Endothelial cell of umbilical vein (primary cell): ENCODE results near the gene TRERF1. TPM values are rescaled to one million over a fixed set of nuclear protein-coding genes. Genes with fewer than 3 reads are reported as not detected.

ENCODE experiments used
- BruUV-seq: library from RNA; stranded (reverse); fragments of 400-500 nt; replicated peaks from 2 replicates; lab custom pipeline; 2021; lab: Mats Ljungman, UMichigan
- CTCF ChIA-PET: fragments of 300-600, 350-600 bp; sonication (Branson Sonifier 250); formaldehyde crosslinking; loops from one replicate; lab custom pipeline; 2021; ENCODE audit warnings: antibody characterized with exemption, inconsistent platforms; lab: Charles Lee
- POLR2A ChIA-PET: fragments of 300-600, 350-600 bp; sonication (Branson Sonifier 250); formaldehyde crosslinking; loops from one replicate; lab custom pipeline; 2021; ENCODE audit warnings: antibody characterized with exemption, inconsistent platforms; lab: Charles Lee
- DNase-seq: peaks from one replicate; pipeline ENCODE4 v3.0.0-alpha.2; 2011; ENCODE audit warnings: low read depth, low spot score
- FAIRE-seq: peaks from 2 replicates; lab custom pipeline; 2011; peaks lifted over from hg19 to GRCh38; lab: Jason Lieb, UNC
- H2AFZ ChIP-seq: 2 replicates; pipeline ENCODE4 v1.6.0; 2012; ENCODE audit warnings: low read depth, low read length, control low read depth, inconsistent platforms
- H3K27ac ChIP-seq: 2 replicates; pipeline ENCODE4 v1.5.1; 2011; ENCODE audit warnings: low read depth, mild to moderate bottlenecking, control low read depth, low read length, moderate library complexity; ENCODE audit not compliant: insufficient read depth
- H3K27me3 ChIP-seq, 2 experiments: 2 replicates each; pipeline versions ENCODE4 v1.6.0 to v1.6.1; 2011; ENCODE audit warnings: low read length in 2 of 2, mixed read lengths in 1 of 2; ENCODE audit not compliant: control insufficient read depth in 2 of 2, insufficient read depth in 2 of 2
- H3K36me3 ChIP-seq, 2 experiments: 2 replicates in 1 of 2; 3 replicates in 1 of 2; pipeline ENCODE4 v1.5.1; 2011; ENCODE audit warnings: low read length in 2 of 2, mild to moderate bottlenecking in 1 of 2, moderate library complexity in 1 of 2; ENCODE audit not compliant: control insufficient read depth in 2 of 2, insufficient read depth in 2 of 2; ENCODE audit errors: extremely low read depth in 1 of 2
- H3K4me1 ChIP-seq: 3 replicates; pipeline ENCODE4 v1.5.1; 2011; ENCODE audit warnings: mild to moderate bottlenecking, low read length; ENCODE audit not compliant: control insufficient read depth, insufficient read depth; ENCODE audit errors: extremely low read depth
- H3K4me2 ChIP-seq: 2 replicates; pipeline ENCODE4 v1.6.1; 2011; ENCODE audit warnings: low read length, control low read depth, mixed read lengths; ENCODE audit not compliant: insufficient read depth
- H3K4me3 ChIP-seq, 3 experiments: fragments of 200-600 bp in 1 of 3; sonication (generic), shearing (Covaris generic) in 1 of 3; replicated peaks in 1 of 3; 2 replicates each; pipeline ENCODE4 v1.5.1; 2011 to 2016; ENCODE audit warnings: control low read depth in 3 of 3, low read length in 3 of 3, mild to moderate bottlenecking in 2 of 3, inconsistent platforms in 1 of 3, low read depth in 1 of 3, moderate library complexity in 1 of 3; ENCODE audit not compliant: insufficient read depth in 1 of 3
- H3K79me2 ChIP-seq: 2 replicates; pipeline ENCODE4 v1.6.0; 2012; ENCODE audit warnings: low read length, inconsistent platforms; ENCODE audit not compliant: control insufficient read depth, insufficient read depth
- H3K9ac ChIP-seq: replicated peaks from 2 replicates; pipeline ENCODE3; 2011; ENCODE audit warnings: low read length, control low read depth; ENCODE audit not compliant: insufficient read depth; ENCODE audit errors: extremely low read depth
- H3K9me1 ChIP-seq: replicated peaks from 3 replicates; pipeline ENCODE4 v1.6.0; 2011; ENCODE audit warnings: mild to moderate bottlenecking, low read length; ENCODE audit not compliant: control insufficient read depth, insufficient read depth; ENCODE audit errors: extremely low read depth
- H3K9me3 ChIP-seq: replicated peaks from 2 replicates; pipeline ENCODE4 v1.5.1; 2012; ENCODE audit warnings: low read length, inconsistent platforms; ENCODE audit not compliant: control insufficient read depth, insufficient read depth
- H4K20me1 ChIP-seq: replicated peaks from 2 replicates; pipeline ENCODE3; 2011; ENCODE audit warnings: mild to moderate bottlenecking, low read length; ENCODE audit not compliant: control insufficient read depth, insufficient read depth; ENCODE audit errors: extremely low read depth
- CTCF ChIP-seq, 2 donors: IDR thresholded peaks; 1 replicate in 1 of 2; 2 replicates in 1 of 2; pipeline ENCODE4 v1.5.1; 2011; ENCODE audit warnings: low read length in 2 of 2, mild to moderate bottlenecking in 2 of 2, moderate library complexity in 2 of 2, control low read depth in 1 of 2, inconsistent platforms in 1 of 2, low read depth in 1 of 2; ENCODE audit not compliant: insufficient read depth in 1 of 2; ENCODE audit errors: extremely low read depth in 1 of 2
- EZH2 ChIP-seq: IDR thresholded peaks from 2 replicates; pipeline ENCODE4 v1.6.1; 2012; ENCODE audit warnings: borderline replicate concordance, low read depth, mild to moderate bottlenecking, moderate library complexity, low read length, inconsistent platforms; ENCODE audit not compliant: severe bottlenecking
- FOS ChIP-seq: IDR thresholded peaks from 2 replicates; pipeline ENCODE4 v1.6.1; 2011; ENCODE audit warnings: mild to moderate bottlenecking, low read length, moderate library complexity, borderline replicate concordance; ENCODE audit not compliant: insufficient read depth
- GATA2 ChIP-seq: IDR thresholded peaks from 2 replicates; pipeline ENCODE4 v1.7.0; 2011; ENCODE audit warnings: low read depth, mild to moderate bottlenecking, moderate library complexity, mixed read lengths, low read length; ENCODE audit not compliant: insufficient read length, insufficient read depth
- JUN ChIP-seq: IDR thresholded peaks from 2 replicates; pipeline ENCODE4 v1.6.1; 2011; ENCODE audit warnings: borderline replicate concordance, low read depth; ENCODE audit not compliant: insufficient read length, insufficient read depth
- MAX ChIP-seq: IDR thresholded peaks from 2 replicates; pipeline ENCODE4 v1.6.1; 2011; ENCODE audit not compliant: insufficient read depth, insufficient read length
- MYC ChIP-seq: IDR thresholded peaks from one replicate; pipeline ENCODE4 v1.6.1; 2011; ENCODE audit warnings: mild to moderate bottlenecking, low read depth, low read length
- POLR2A ChIP-seq: IDR thresholded peaks from 2 replicates; pipeline ENCODE4 v1.6.1; 2012; ENCODE audit warnings: low read depth, mild to moderate bottlenecking, control low read depth, low read length
- POLR2AphosphoS5 ChIP-seq: IDR thresholded peaks from 2 replicates; pipeline ENCODE4 v1.6.1; 2012; ENCODE audit warnings: low read depth, mild to moderate bottlenecking, control low read depth, low read length, moderate library complexity; ENCODE audit not compliant: insufficient read depth
- dilution Hi-C: fragments of 300-500 bp; cut with MboI; formaldehyde crosslinking; loops from one replicate; pipeline ENCODE4 v1.15.0; 2019; ENCODE audit warnings: low sequenced_read_pairs; ENCODE audit not compliant: extremely low pct_ligation_motif_present
- intact Hi-C: fragments of 100-400 bp; cut with micrococcal nuclease; formaldehyde crosslinking; loops from one replicate; pipeline ENCODE4 v1.10.0; 2022
- polyA plus RNA-seq, 4 experiments: library from polyadenylated mRNA; depleted of rRNA in 3 of 4; stranded (reverse) in 3 of 4; unstranded in 1 of 4; fragments of >200 nt; gene quantifications; 2 replicates each; pipeline versions ENCODE4 v1.2.1 to v1.2.3, GENCODE V29; 2011 to 2012; ENCODE audit warnings: missing spikeins in 1 of 4
- total RNA-seq: library from RNA; stranded (reverse); gene quantifications from 2 replicates; pipeline ENCODE4 v1.2.3, GENCODE V29; 2021

The TRERF1 gene
- total and polyA plus RNA-seq, 2 donors (not counting 3 experiments of a cell fraction or from before 2014, with no cell fraction given) = 0.73 to 5.5 TPM

- ChIA-PET CTCF (interaction anchor here (2.0 to 3.0 kb wide), 2 partner anchors 15 to 252 kb away, joined by 5 to 13 read pairs; no protein-coding TSS in a partner anchor), POLR2A (no interaction called here)
- Histone ChIP-seq H3K4me1 (peaks cover 17% of the 10 kb centered on the region), H3K4me3 (no peak overlapping the region), H3K36me3 (no peaks in the 10 kb centered on the region), H4K20me1 (no peaks in the 10 kb centered on the region), H3K4me2 (no peak overlapping the region), H3K9ac (no peak overlapping the region), H3K9me3 (no peaks in the 10 kb centered on the region), H3K27me3 (peaks cover 0 to under 1% of the 10 kb centered on the region in 2 experiments), H3K9me1 (no peaks in the 10 kb centered on the region), H2AFZ (no peak overlapping the region), H3K79me2 (no peaks in the 10 kb centered on the region), H3K27ac (no peak overlapping the region)
- DNase-seq (no peak), FAIRE-seq (no peak)
- dilution Hi-C loops = no loop called here
- TF ChIP-seq CTCF (IDR thresholded peaks at IDR 0.05; ENCODE audit: extremely low read depth in 1 of 2, insufficient read depth in 1 of 2, low read depth in 1 of 2, low read length in 2 of 2) (no peak), MAX (no peak)
- no TSS peak for BruUV-seq
- intact Hi-C loops = loop anchor here (2.0 kb wide), 1 partner anchor 21 kb away; no protein-coding TSS in a partner anchor
Observed at GRCh38 chr6:42295677-42296076, 156.0 kb downstream of the TRERF1 start.

- no peak overlapping the region for H2AFZ ChIP-seq
- H4K20me1 ChIP-seq = no peaks in the 10 kb centered on the region
- DNase-seq (no peak), FAIRE-seq (no peak)
- no peaks in the 10 kb centered on the region for H3K9me1 ChIP-seq
- H3K27me3 ChIP-seq = no peaks in the 10 kb centered on the region
- H3K9ac ChIP-seq = no peak overlapping the region
- H3K4me1 ChIP-seq = peaks cover 17% of the 10 kb centered on the region
- BruUV-seq = no TSS peak
- no peak overlapping the region for H3K27ac ChIP-seq
- no peaks in the 10 kb centered on the region for H3K36me3 ChIP-seq
- no peak overlapping the region for H3K4me2 ChIP-seq
- TF ChIP-seq FOS = no peak
- no peak for TF ChIP-seq POLR2AphosphoS5
- TF ChIP-seq POLR2A = no peak
- no peak for TF ChIP-seq EZH2
- TF ChIP-seq CTCF (IDR thresholded peaks at IDR 0.05; ENCODE audit: extremely low read depth in 1 of 2, insufficient read depth in 1 of 2, low read depth in 1 of 2, low read length in 2 of 2) = no peak
- TF ChIP-seq JUN = no peak
- TF ChIP-seq GATA2 = no peak
- TF ChIP-seq MYC = no peak
- no peak for TF ChIP-seq MAX
- POLR2A ChIA-PET = interaction anchor here (0.6 kb wide), 1 partner anchor 52 kb away, joined by 3 read pairs; no protein-coding TSS in a partner anchor
- no peak overlapping the region for H3K4me3 ChIP-seq
- H3K79me2 ChIP-seq = no peaks in the 10 kb centered on the region
- H3K9me3 ChIP-seq = no peaks in the 10 kb centered on the region
- CTCF ChIA-PET = interaction anchor here (2.0 to 3.0 kb wide), 2 partner anchors 15 to 253 kb away, joined by 5 to 13 read pairs; no protein-coding TSS in a partner anchor
- dilution Hi-C loops = no loop called here
- intact Hi-C loops = no loop called here
Observed at GRCh38 chr6:42295181-42295580, 156.5 kb downstream of the TRERF1 start.
